ENCODE measurements around the gene CATSPERD. TPM values are rescaled to one million over a fixed set of nuclear protein-coding genes. Genes with fewer than 3 reads are reported as not detected.

CATSPERD gene
- total and polyA plus RNA-seq, 9 of the 15 experiments (the other 6 are each of a cell fraction or from before 2014, with no cell fraction given): not detected

DNA sequence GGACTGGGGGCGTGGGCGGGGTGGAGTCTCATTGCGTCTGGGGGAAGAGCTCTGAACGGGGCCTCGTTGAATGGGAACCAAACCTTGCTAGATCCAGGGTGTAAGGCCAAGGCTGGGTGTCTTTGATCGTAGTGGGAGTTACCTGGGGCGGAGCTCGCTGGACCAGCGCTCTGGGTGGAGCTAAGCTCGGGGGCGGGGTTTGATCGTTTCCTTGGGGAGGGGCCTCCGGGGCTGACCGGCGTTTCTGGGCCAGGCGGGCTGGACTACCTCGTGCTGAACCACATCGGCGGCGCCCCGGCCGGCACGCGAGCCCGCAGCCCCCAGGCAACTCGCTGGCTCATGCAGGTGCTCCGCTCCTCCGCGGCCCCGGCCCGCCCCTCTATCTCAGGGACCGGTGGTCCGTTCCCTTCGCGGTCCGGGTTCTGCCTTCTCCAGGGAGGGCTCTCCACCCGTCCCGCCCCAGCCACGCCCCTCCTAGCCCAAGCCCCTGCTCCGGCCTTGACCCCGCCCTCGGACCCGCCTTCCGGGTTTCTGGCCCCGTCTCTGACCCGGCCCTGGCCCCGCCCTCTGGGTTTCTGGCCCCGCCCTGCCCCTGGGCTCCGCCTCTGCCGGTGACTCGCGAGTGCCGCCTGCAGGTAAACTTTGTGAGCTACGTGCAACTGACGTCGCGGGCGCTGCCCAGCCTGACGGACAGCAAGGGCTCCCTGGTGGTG, 33.6 kb upstream of the CATSPERD start (continued):
- TF ChIP-seq, protein P1, sequence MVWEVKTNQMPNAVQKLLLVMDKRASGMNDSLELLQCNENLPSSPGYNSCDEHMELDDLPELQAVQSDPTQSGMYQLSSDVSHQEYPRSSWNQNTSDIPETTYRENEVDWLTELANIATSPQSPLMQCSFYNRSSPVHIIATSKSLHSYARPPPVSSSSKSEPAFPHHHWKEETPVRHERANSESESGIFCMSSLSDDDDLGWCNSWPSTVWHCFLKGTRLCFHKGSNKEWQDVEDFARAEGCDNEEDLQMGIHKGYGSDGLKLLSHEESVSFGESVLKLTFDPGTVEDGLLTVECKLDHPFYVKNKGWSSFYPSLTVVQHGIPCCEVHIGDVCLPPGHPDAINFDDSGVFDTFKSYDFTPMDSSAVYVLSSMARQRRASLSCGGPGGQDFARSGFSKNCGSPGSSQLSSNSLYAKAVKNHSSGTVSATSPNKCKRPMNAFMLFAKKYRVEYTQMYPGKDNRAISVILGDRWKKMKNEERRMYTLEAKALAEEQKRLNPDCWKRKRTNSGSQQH (CRISPR knock-in tag; IDR thresholded peaks at IDR 0.05): no peak
- no peak for TF ChIP-seq PRPF4 (IDR thresholded peaks at IDR 0.05; ENCODE audit: insufficient read depth, low read depth, low read length, poor library complexity, severe bottlenecking)
- peak; percentile 53; the same call in 1 of the 2 replicates for TF ChIP-seq SUPT5H (IDR thresholded peaks at IDR 0.05)
- no peak for TF ChIP-seq ZNF518B (CRISPR knock-in tag; IDR thresholded peaks at IDR 0.05)
- no peak for TF ChIP-seq ZNF282 (CRISPR knock-in tag; IDR thresholded peaks at IDR 0.05)
- TF ChIP-seq CBFA2T3 (IDR thresholded peaks at IDR 0.05): no peak
- no peak for TF ChIP-seq ILF3 (IDR thresholded peaks at IDR 0.05; ENCODE audit: borderline replicate concordance)
- TF ChIP-seq TBL1XR1 (IDR thresholded peaks at IDR 0.05; ENCODE audit: low read length in 2 of 2): no peak; a peak in 1 of 4 replicates
- TF ChIP-seq PATZ1 (CRISPR knock-in tag; IDR thresholded peaks at IDR 0.05; ENCODE audit: borderline replicate concordance): no peak
- no peak for TF ChIP-seq IFI16 (CRISPR knock-in tag; IDR thresholded peaks at IDR 0.05)
- no peak for TF ChIP-seq MLX (CRISPR knock-in tag; conservative IDR thresholded peaks at IDR 0.05)
- TF ChIP-seq, protein P2, sequence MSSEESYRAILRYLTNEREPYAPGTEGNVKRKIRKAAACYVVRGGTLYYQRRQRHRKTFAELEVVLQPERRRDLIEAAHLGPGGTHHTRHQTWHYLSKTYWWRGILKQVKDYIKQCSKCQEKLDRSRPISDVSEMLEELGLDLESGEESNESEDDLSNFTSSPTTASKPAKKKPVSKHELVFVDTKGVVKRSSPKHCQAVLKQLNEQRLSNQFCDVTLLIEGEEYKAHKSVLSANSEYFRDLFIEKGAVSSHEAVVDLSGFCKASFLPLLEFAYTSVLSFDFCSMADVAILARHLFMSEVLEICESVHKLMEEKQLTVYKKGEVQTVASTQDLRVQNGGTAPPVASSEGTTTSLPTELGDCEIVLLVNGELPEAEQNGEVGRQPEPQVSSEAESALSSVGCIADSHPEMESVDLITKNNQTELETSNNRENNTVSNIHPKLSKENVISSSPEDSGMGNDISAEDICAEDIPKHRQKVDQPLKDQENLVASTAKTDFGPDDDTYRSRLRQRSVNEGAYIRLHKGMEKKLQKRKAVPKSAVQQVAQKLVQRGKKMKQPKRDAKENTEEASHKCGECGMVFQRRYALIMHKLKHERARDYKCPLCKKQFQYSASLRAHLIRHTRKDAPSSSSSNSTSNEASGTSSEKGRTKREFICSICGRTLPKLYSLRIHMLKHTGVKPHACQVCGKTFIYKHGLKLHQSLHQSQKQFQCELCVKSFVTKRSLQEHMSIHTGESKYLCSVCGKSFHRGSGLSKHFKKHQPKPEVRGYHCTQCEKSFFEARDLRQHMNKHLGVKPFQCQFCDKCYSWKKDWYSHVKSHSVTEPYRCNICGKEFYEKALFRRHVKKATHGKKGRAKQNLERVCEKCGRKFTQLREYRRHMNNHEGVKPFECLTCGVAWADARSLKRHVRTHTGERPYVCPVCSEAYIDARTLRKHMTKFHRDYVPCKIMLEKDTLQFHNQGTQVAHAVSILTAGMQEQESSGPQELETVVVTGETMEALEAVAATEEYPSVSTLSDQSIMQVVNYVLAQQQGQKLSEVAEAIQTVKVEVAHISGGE (CRISPR knock-in tag; IDR thresholded peaks at IDR 0.05): peak in 1 of 3 experiments; percentile 87; a peak in 2 of 6 replicates
- TF ChIP-seq, protein P3, sequence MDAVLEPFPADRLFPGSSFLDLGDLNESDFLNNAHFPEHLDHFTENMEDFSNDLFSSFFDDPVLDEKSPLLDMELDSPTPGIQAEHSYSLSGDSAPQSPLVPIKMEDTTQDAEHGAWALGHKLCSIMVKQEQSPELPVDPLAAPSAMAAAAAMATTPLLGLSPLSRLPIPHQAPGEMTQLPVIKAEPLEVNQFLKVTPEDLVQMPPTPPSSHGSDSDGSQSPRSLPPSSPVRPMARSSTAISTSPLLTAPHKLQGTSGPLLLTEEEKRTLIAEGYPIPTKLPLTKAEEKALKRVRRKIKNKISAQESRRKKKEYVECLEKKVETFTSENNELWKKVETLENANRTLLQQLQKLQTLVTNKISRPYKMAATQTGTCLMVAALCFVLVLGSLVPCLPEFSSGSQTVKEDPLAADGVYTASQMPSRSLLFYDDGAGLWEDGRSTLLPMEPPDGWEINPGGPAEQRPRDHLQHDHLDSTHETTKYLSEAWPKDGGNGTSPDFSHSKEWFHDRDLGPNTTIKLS (IDR thresholded peaks at IDR 0.05; ENCODE audit: borderline replicate concordance, low read depth): no peak

Measured in K562 (cell line).